Suppressor macrophage treated with lipopolysaccharide for 1 hour (primary cell): ENCODE results near the gene SMYD3.

Source experiments
- DNase-seq, 3 donors: peaks; one replicate each; pipeline ENCODE4 v3.0.0-alpha.2; 2020 to 2022

The SMYD3 gene

GRCh38 chr1:246302251-246302625 lies 204.8 kb downstream of the SMYD3 start:
- DNase-seq = no peak

- no peak for DNase-seq
Observed at GRCh38 chr1:246301553-246302250, 205.4 kb downstream of the SMYD3 start.

GRCh38 chr1:246300626-246301549 lies 206.2 kb downstream of the SMYD3 start:
- DNase-seq = no peak

GRCh38 chr1:246297279-246298265 lies 209.5 kb downstream of the SMYD3 start:
- no peak for DNase-seq

- peak in 2 of 3 donors; percentile 43 to 53 for DNase-seq
Observed at GRCh38 chr1:246295968-246296367, 211.1 kb downstream of the SMYD3 start.

GRCh38 chr1:246295340-246295739 lies 211.7 kb downstream of the SMYD3 start:
- DNase-seq = no peak

GRCh38 chr1:246294263-246294662 lies 212.8 kb downstream of the SMYD3 start:
- no peak for DNase-seq

GRCh38 chr1:246293366-246294121 lies 213.5 kb downstream of the SMYD3 start:
- DNase-seq = no peak

GRCh38 chr1:246292571-246292970 lies 214.5 kb downstream of the SMYD3 start:
- no peak for DNase-seq

- DNase-seq = no peak
Observed at GRCh38 chr1:246291127-246291526, 216.0 kb downstream of the SMYD3 start.

- DNase-seq = no peak
Observed at GRCh38 chr1:246283771-246284410, 223.2 kb downstream of the SMYD3 start.

GRCh38 chr1:246281639-246282038 lies 225.4 kb downstream of the SMYD3 start:
- DNase-seq = peak in 1 of 3 donors; percentile 17

- no peak for DNase-seq
Observed at GRCh38 chr1:246281195-246281594, 225.9 kb downstream of the SMYD3 start.

GRCh38 chr1:246280551-246280950 lies 226.5 kb downstream of the SMYD3 start:
- peak; percentile 31 to 44 (median 43) for DNase-seq

- DNase-seq = peak in 1 of 3 donors; percentile 10
Observed at GRCh38 chr1:246279402-246279801, 227.7 kb downstream of the SMYD3 start.

GRCh38 chr1:246278371-246278770 lies 228.7 kb downstream of the SMYD3 start:
- no peak for DNase-seq

- DNase-seq = no peak
Observed at GRCh38 chr1:246275036-246275435, 232.0 kb downstream of the SMYD3 start.

GRCh38 chr1:246274186-246274585 lies 232.9 kb downstream of the SMYD3 start:
- no peak for DNase-seq

GRCh38 chr1:246271516-246271915 lies 235.6 kb downstream of the SMYD3 start:
- DNase-seq = no peak

- DNase-seq = no peak
Observed at GRCh38 chr1:246270236-246270635, 236.8 kb downstream of the SMYD3 start.

GRCh38 chr1:246269466-246269865 lies 237.6 kb downstream of the SMYD3 start:
- no peak for DNase-seq
